MM.1S (cell line): ENCODE measurements around the gene TFRC.
"Not testable (repeated sequence)": the region's sequence is repeated elsewhere in the genome, so short reads cannot be mapped to it uniquely, and the experiment has no call there.

Source experiments
- CTCF ChIP-seq: fragments of 300-600 bp; sonication (generic); IDR thresholded peaks from 2 replicates; pipeline ENCODE4 v1.5.1; 2016; ENCODE audit warnings: antibody characterized with exemption, low read length, mixed read lengths
- EZH2 ChIP-seq: fragments of 300-600 bp; sonication (generic); optimal IDR thresholded peaks from 2 replicates; pipeline ENCODE3; 2017; ENCODE audit warnings: low read depth, mild to moderate bottlenecking, antibody characterized with exemption, low read length, mixed read lengths

DNA sequence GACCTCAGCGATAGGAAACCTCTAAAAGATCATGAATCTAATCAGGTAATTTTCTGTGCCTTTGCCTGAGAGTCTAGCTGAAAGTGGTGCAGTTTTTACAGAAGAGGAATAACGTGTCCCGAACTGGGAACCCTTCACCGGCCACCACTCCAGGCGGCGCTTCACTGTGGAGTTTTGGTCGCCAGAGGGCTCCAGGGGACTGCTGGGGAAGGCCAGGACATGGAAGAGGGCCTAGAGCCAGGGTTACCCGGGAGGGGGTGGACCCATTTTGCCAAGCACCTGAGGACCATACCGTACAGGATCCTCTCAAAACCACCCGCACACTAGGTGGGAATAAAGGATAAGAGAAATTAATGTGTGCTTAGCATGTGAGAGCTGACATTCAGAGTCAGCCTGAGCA lies 55.8 kb downstream of the TFRC start:
- peak; percentile 42 for TF ChIP-seq CTCF
- TF ChIP-seq EZH2 = not testable (repeated sequence)
